ENCODE measurements around the gene PDE6G.

DNA sequence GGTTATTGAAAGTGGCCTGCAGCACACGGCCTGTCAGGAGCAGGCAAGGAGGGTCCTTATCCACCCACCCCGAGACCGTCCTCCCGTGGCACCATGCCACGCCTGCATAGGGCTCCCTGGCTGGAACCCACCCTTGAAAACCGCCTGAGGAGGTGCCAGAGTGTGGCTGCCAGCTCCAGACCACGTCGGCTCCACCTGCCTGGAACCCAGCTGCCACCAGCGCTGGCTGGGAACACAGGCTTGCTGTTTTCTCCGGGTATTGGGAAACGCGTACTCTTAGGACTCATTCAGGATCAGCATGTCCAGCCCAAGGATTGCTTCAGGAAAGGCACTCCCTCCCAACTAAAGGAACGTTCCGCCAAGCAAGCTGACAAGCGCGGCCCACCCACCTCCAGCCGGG is 20.6 kb upstream of the PDE6G start:
- TF ChIP-seq, protein P1, sequence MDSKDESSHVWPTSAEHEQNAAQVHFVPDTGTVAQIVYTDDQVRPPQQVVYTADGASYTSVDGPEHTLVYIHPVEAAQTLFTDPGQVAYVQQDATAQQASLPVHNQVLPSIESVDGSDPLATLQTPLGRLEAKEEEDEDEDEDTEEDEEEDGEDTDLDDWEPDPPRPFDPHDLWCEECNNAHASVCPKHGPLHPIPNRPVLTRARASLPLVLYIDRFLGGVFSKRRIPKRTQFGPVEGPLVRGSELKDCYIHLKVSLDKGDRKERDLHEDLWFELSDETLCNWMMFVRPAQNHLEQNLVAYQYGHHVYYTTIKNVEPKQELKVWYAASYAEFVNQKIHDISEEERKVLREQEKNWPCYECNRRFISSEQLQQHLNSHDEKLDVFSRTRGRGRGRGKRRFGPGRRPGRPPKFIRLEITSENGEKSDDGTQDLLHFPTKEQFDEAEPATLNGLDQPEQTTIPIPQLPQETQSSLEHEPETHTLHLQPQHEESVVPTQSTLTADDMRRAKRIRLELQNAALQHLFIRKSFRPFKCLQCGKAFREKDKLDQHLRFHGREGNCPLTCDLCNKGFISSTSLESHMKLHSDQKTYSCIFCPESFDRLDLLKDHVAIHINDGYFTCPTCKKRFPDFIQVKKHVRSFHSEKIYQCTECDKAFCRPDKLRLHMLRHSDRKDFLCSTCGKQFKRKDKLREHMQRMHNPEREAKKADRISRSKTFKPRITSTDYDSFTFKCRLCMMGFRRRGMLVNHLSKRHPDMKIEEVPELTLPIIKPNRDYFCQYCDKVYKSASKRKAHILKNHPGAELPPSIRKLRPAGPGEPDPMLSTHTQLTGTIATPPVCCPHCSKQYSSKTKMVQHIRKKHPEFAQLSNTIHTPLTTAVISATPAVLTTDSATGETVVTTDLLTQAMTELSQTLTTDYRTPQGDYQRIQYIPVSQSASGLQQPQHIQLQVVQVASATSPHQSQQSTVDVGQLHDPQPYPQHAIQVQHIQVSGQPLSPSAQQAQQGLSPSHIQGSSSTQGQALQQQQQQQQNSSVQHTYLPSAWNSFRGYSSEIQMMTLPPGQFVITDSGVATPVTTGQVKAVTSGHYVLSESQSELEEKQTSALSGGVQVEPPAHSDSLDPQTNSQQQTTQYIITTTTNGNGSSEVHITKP (tag by site-specific recombination; IDR thresholded peaks at IDR 0.05) = no peak
- TF ChIP-seq ZNF558 (tag by site-specific recombination; IDR thresholded peaks at IDR 0.05) = no peak
- TF ChIP-seq HOXA7 (CRISPR knock-in tag; IDR thresholded peaks at IDR 0.05; ENCODE audit: borderline replicate concordance) = no peak
- TF ChIP-seq, protein P2, sequence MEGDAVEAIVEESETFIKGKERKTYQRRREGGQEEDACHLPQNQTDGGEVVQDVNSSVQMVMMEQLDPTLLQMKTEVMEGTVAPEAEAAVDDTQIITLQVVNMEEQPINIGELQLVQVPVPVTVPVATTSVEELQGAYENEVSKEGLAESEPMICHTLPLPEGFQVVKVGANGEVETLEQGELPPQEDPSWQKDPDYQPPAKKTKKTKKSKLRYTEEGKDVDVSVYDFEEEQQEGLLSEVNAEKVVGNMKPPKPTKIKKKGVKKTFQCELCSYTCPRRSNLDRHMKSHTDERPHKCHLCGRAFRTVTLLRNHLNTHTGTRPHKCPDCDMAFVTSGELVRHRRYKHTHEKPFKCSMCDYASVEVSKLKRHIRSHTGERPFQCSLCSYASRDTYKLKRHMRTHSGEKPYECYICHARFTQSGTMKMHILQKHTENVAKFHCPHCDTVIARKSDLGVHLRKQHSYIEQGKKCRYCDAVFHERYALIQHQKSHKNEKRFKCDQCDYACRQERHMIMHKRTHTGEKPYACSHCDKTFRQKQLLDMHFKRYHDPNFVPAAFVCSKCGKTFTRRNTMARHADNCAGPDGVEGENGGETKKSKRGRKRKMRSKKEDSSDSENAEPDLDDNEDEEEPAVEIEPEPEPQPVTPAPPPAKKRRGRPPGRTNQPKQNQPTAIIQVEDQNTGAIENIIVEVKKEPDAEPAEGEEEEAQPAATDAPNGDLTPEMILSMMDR (tag by site-specific recombination; IDR thresholded peaks at IDR 0.05) = no peak
- no peak for TF ChIP-seq ZNF155 (tag by site-specific recombination; IDR thresholded peaks at IDR 0.05)
- TF ChIP-seq ZNF138 (tag by site-specific recombination; IDR thresholded peaks at IDR 0.05; ENCODE audit: borderline replicate concordance) = no peak
